HepG2 (cell line): Measurements from ENCODE around the gene VAT1L.

Experiments used
- PHF21A ChIP-seq: sonication (generic); formaldehyde crosslinking; IDR thresholded peaks from 2 replicates; pipeline ENCODE4 v1.5.0; 2020; ENCODE audit warnings: mild to moderate bottlenecking, missing genetic modification reagents
- SIX1 ChIP-seq: sonication (generic); formaldehyde crosslinking; IDR thresholded peaks from 2 replicates; pipeline ENCODE4 v1.4.0; 2020; ENCODE audit warnings: missing genetic modification reagents, borderline replicate concordance
- TCF7L2 ChIP-seq: IDR thresholded peaks from 2 replicates; pipeline ENCODE4 v1.6.1; 2011; ENCODE audit warnings: mild to moderate bottlenecking, low read depth, low read length, moderate library complexity
- TFE3 ChIP-seq: IDR thresholded peaks from 2 replicates; pipeline ENCODE4 v1.6.1; 2016
- ZBTB2 ChIP-seq: sonication (generic); formaldehyde crosslinking; IDR thresholded peaks from 2 replicates; pipeline ENCODE4 v1.8.0; 2022; ENCODE audit warnings: low read depth, missing genetic modification reagents
- ZNF512 ChIP-seq: sonication (generic); formaldehyde crosslinking; IDR thresholded peaks from 2 replicates; pipeline ENCODE4 v1.4.0; 2020; ENCODE audit warnings: mild to moderate bottlenecking, missing genetic modification reagents
- ZNF589 ChIP-seq: sonication (generic); formaldehyde crosslinking; conservative IDR thresholded peaks from 2 replicates; pipeline ENCODE4 v1.8.0; 2022; ENCODE audit warnings: mild to moderate bottlenecking, moderate library complexity, missing genetic modification reagents

- no peak for TF ChIP-seq ZBTB2 (CRISPR knock-in tag)
- TF ChIP-seq TCF7L2 = no peak
- TF ChIP-seq SIX1 (CRISPR knock-in tag) = no peak
- TF ChIP-seq ZNF589 (CRISPR knock-in tag) = no peak
- TF ChIP-seq TFE3 (CRISPR knock-in tag) = no peak
- TF ChIP-seq ZNF512 = no peak
- no peak for TF ChIP-seq PHF21A (CRISPR knock-in tag)
Measured at GRCh38 chr16:78028018-78028417, 239.7 kb downstream of the VAT1L start.
